KMS-11 (cell line): ENCODE measurements around the gene PPP4R3A.

Experiments used
- H2AFZ ChIP-seq: fragments of 200-600 bp; sonication (generic); 2 replicates; pipeline ENCODE4 v1.6.1; 2016; ENCODE audit warnings: antibody characterized with exemption, mixed run types, low read depth
- H3K27ac ChIP-seq: fragments of 200-600 bp; sonication (generic); 2 replicates; pipeline ENCODE4 v1.6.1; 2016; ENCODE audit warnings: mild to moderate bottlenecking, mixed run types
- H3K27me3 ChIP-seq: fragments of 200-600 bp; sonication (generic); 2 replicates; pipeline ENCODE4 v1.6.1; 2017; ENCODE audit warnings: mild to moderate bottlenecking, low read depth, mixed run types, moderate library complexity; ENCODE audit not compliant: insufficient read depth
- H3K36me3 ChIP-seq: fragments of 200-600 bp; sonication (generic); 2 replicates; pipeline ENCODE4 v1.6.1; 2017; ENCODE audit warnings: mild to moderate bottlenecking, mixed run types; ENCODE audit not compliant: insufficient read depth
- H3K4me1 ChIP-seq: fragments of 200-600 bp; sonication (generic); 2 replicates; pipeline ENCODE4 v1.6.1; 2016; ENCODE audit warnings: mild to moderate bottlenecking, low read depth, mixed run types; ENCODE audit not compliant: poor library complexity, severe bottlenecking
- H3K4me2 ChIP-seq: fragments of 200-600 bp; sonication (generic); 2 replicates; pipeline ENCODE4 v1.7.0; 2016; ENCODE audit warnings: mild to moderate bottlenecking, mixed run types
- H3K4me3 ChIP-seq: fragments of 200-600 bp; sonication (generic); IDR thresholded peaks from 2 replicates; pipeline ENCODE4 v1.6.1; 2017; ENCODE audit warnings: low read depth, low read length, mixed read lengths; ENCODE audit not compliant: insufficient read depth
- H3K79me2 ChIP-seq: fragments of 200-600 bp; sonication (generic); 2 replicates; pipeline ENCODE4 v1.6.1; 2016; ENCODE audit warnings: low read depth, mixed run types; ENCODE audit not compliant: insufficient read depth
- H3K9ac ChIP-seq: fragments of 200-600 bp; sonication (generic); 2 replicates; pipeline ENCODE4 v1.6.1; 2016; ENCODE audit warnings: mild to moderate bottlenecking, mixed run types
- H4K20me1 ChIP-seq: fragments of 200-600 bp; sonication (generic); 2 replicates; pipeline ENCODE4 v1.6.1; 2016; ENCODE audit warnings: mild to moderate bottlenecking, mixed run types; ENCODE audit not compliant: insufficient read depth
- CTCF ChIP-seq: fragments of 200-600 bp; sonication (generic); conservative IDR thresholded peaks from 2 replicates; pipeline ENCODE4 v1.6.1; 2017; ENCODE audit warnings: low read depth, mild to moderate bottlenecking, antibody characterized with exemption, low read length, moderate library complexity, mixed read lengths

PPP4R3A gene

DNA sequence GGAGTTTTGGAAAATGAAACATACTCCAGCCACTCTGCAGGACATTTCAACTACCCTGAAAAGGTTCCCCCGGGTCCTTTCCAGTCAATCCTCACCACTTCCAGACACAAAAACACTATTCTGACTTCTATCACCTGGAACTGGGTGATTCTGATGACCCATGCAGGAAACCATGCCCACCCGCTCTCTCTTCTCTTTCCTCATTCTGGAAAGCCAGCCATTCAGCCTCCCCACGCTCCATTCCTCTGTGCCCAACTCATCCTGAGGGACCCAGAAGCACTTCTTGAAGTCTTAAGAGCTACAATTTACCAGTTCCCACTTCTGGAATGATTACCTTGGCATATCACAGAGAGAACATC, 95.7 kb downstream of the PPP4R3A start:
- Histone ChIP-seq H3K36me3 (no peaks in the 10 kb centered on the region), H3K4me2 (peak overlapping the region; percentile 25; the same call in 1 of the 2 replicates), H4K20me1 (no peaks in the 10 kb centered on the region), H3K27me3 (no peaks in the 10 kb centered on the region), H2AFZ (no peak overlapping the region), H3K79me2 (peaks cover 69% of the 10 kb centered on the region), H3K4me3 (no peak overlapping the region), H3K4me1 (peaks cover 50% of the 10 kb centered on the region), H3K27ac (no peak overlapping the region), H3K9ac (no peak overlapping the region)
- TF ChIP-seq CTCF, result no peak

GRCh38 chr14:91413547-91414474, 96.3 kb downstream of the PPP4R3A start:
- no peak overlapping the region for H2AFZ ChIP-seq
- peak overlapping the region; percentile 25; the same call in 1 of the 2 replicates for H3K4me2 ChIP-seq
- no peak for TF ChIP-seq CTCF
- H3K4me3 ChIP-seq, result no peak overlapping the region
- H3K36me3 ChIP-seq, result no peaks in the 10 kb centered on the region
- H4K20me1 ChIP-seq, result no peaks in the 10 kb centered on the region
- no peak overlapping the region for H3K9ac ChIP-seq
- peaks cover 74% of the 10 kb centered on the region for H3K79me2 ChIP-seq
- no peak overlapping the region for H3K27ac ChIP-seq
- H3K27me3 ChIP-seq, result no peaks in the 10 kb centered on the region
- peaks cover 44% of the 10 kb centered on the region for H3K4me1 ChIP-seq

- H3K27ac ChIP-seq, result no peak overlapping the region
- H4K20me1 ChIP-seq, result no peaks in the 10 kb centered on the region
- peaks cover 39% of the 10 kb centered on the region for H3K4me1 ChIP-seq
- no peak for TF ChIP-seq CTCF
- no peaks in the 10 kb centered on the region for H3K36me3 ChIP-seq
- no peak overlapping the region for H3K4me3 ChIP-seq
- H3K4me2 ChIP-seq, result no peak overlapping the region
- no peaks in the 10 kb centered on the region for H3K27me3 ChIP-seq
- no peak overlapping the region for H3K9ac ChIP-seq
- H3K79me2 ChIP-seq, result peaks cover 83% of the 10 kb centered on the region
- H2AFZ ChIP-seq, result no peak overlapping the region
Measured at GRCh38 chr14:91412939-91413338, 97.2 kb downstream of the PPP4R3A start.

- H4K20me1 ChIP-seq, result no peaks in the 10 kb centered on the region
- H3K36me3 ChIP-seq, result no peaks in the 10 kb centered on the region
- peaks cover 42% of the 10 kb centered on the region for H3K4me1 ChIP-seq
- H3K4me2 ChIP-seq, result no peak overlapping the region
- no peak overlapping the region for H2AFZ ChIP-seq
- peaks cover 91% of the 10 kb centered on the region for H3K79me2 ChIP-seq
- H3K4me3 ChIP-seq, result no peak overlapping the region
- TF ChIP-seq CTCF, result no peak
- H3K27me3 ChIP-seq, result no peaks in the 10 kb centered on the region
- H3K9ac ChIP-seq, result no peak overlapping the region
- H3K27ac ChIP-seq, result no peak overlapping the region
Measured at GRCh38 chr14:91410771-91411536, 99.2 kb downstream of the PPP4R3A start.
